Endodermal cell (in vitro differentiated cells): Measurements from ENCODE around the gene SLC4A1AP. TPM values are rescaled to one million over a fixed set of nuclear protein-coding genes. Genes with fewer than 3 reads are reported as not detected.

ENCODE experiments used
- DNase-seq: peaks from one replicate; pipeline ENCODE4 v3.0.0-alpha.2; 2017
- H3K27ac ChIP-seq: 2 replicates; pipeline ENCODE4 v1.5.1; 2013; ENCODE audit warnings: mild to moderate bottlenecking, low read depth, low read length, moderate library complexity
- H3K27me3 ChIP-seq: 2 replicates; pipeline ENCODE4 v1.6.1; 2013; ENCODE audit warnings: mild to moderate bottlenecking, low read length, moderate library complexity; ENCODE audit not compliant: insufficient read depth, control insufficient read depth, poor library complexity, severe bottlenecking
- H3K36me3 ChIP-seq: 2 replicates; pipeline ENCODE4 v1.7.0; 2013; ENCODE audit warnings: mild to moderate bottlenecking, low read length, moderate library complexity; ENCODE audit not compliant: control insufficient read depth, insufficient read depth
- H3K4me1 ChIP-seq: one replicate; pipeline ENCODE4 v1.7.0; 2013; ENCODE audit warnings: low read length; ENCODE audit not compliant: control insufficient read depth, insufficient read depth
- H3K4me3 ChIP-seq: 2 replicates; pipeline ENCODE4 v1.5.1; 2013; ENCODE audit warnings: mild to moderate bottlenecking, low read length, moderate library complexity
- H3K9ac ChIP-seq: 2 replicates; pipeline ENCODE4 v1.6.1; 2013; ENCODE audit warnings: mild to moderate bottlenecking, low read length, moderate library complexity; ENCODE audit not compliant: poor library complexity, severe bottlenecking; ENCODE audit errors: extremely low read depth
- H3K9me3 ChIP-seq: 2 replicates; pipeline ENCODE4 v1.6.1; 2013; ENCODE audit warnings: mild to moderate bottlenecking, low read length, moderate library complexity; ENCODE audit not compliant: control insufficient read depth
- H3K27ac Mint-ChIP-seq: 2 replicates; pipeline ENCODE4 v1.8.0; 2020; ENCODE audit warnings: mixed read lengths
- H3K27me3 Mint-ChIP-seq: 2 replicates; pipeline ENCODE4 v1.8.0; 2021; ENCODE audit warnings: mild to moderate bottlenecking, mixed read lengths; ENCODE audit not compliant: insufficient read depth
- H3K36me3 Mint-ChIP-seq: 2 replicates; pipeline ENCODE4 v1.8.0; 2020; ENCODE audit warnings: low read depth, mixed read lengths
- H3K4me1 Mint-ChIP-seq: 2 replicates; pipeline ENCODE4 v1.8.0; 2020; ENCODE audit warnings: mixed read lengths
- H3K4me3 Mint-ChIP-seq: 2 replicates; pipeline ENCODE4 v1.8.0; 2020; ENCODE audit warnings: mild to moderate bottlenecking, moderate library complexity, mixed read lengths
- H3K9me3 Mint-ChIP-seq: 2 replicates; pipeline ENCODE4 v1.8.0; 2020; ENCODE audit warnings: mild to moderate bottlenecking, mixed read lengths
- WGBS, 2 experiments: methylation state at CpG; one replicate each; pipeline versions ENCODE4 v1.1.5 to v1.1.7; 2013; ENCODE audit warnings: missing lambda C conversion rate in 2 of 2, mixed read lengths in 1 of 2; ENCODE audit not compliant: insufficient coverage in 1 of 2, insufficient read length in 1 of 2; 5-methylcytosine and 5-hydroxymethylcytosine counted together
- total RNA-seq, 2 donors: library from RNA; stranded (reverse); fragmentation: NEBNext Ultra II Directional in 1 of 2; extraction: Animal tissue kit (Norgen Biotek cat#: 25700) in 1 of 2; gene quantifications; 2 replicates in 1 of 2; 3 replicates in 1 of 2; pipeline ENCODE4 v1.2.1, GENCODE V29; 2021
- TF ChIP-seq, protein P1 (sequence below): fragments of 200-600 bp; sonication (generic); conservative IDR thresholded peaks from 2 replicates; pipeline ENCODE4 v1.5.0; 2021; ENCODE audit warnings: antibody characterized with exemption, mild to moderate bottlenecking

The SLC4A1AP gene
- total RNA-seq, 2 donors from 2014 or later, result 24.7 to 24.9 TPM

DNA sequence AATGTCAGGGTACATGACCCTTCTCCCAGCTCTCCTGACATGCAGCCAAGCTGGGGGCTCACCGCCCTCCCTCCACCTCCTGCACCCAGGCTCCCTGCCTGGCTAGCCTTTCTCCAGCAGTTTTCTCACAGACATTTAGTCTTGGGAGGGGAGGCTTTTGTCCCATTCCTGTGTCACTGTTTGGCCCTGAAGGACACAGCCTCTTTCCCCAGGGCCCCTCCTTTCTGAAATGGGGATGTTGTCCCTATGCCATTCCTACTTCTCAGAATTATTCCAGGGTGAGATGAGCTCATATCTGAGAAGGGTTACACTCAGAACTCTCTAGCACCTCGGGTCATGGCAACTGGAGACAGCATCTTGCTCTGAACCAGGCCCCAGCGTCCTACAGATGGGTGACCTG, 60.5 kb downstream of the SLC4A1AP start:
- H3K4me1 Mint-ChIP-seq, result peaks cover 3% of the 10 kb centered on the region
- H3K9me3 Mint-ChIP-seq, result no peaks in the 10 kb centered on the region
- TF ChIP-seq, protein P1, sequence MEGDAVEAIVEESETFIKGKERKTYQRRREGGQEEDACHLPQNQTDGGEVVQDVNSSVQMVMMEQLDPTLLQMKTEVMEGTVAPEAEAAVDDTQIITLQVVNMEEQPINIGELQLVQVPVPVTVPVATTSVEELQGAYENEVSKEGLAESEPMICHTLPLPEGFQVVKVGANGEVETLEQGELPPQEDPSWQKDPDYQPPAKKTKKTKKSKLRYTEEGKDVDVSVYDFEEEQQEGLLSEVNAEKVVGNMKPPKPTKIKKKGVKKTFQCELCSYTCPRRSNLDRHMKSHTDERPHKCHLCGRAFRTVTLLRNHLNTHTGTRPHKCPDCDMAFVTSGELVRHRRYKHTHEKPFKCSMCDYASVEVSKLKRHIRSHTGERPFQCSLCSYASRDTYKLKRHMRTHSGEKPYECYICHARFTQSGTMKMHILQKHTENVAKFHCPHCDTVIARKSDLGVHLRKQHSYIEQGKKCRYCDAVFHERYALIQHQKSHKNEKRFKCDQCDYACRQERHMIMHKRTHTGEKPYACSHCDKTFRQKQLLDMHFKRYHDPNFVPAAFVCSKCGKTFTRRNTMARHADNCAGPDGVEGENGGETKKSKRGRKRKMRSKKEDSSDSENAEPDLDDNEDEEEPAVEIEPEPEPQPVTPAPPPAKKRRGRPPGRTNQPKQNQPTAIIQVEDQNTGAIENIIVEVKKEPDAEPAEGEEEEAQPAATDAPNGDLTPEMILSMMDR, result no peak
- no peak overlapping the region for H3K9ac ChIP-seq
- no peak for DNase-seq
- peaks cover 11% of the 10 kb centered on the region for H3K27me3 Mint-ChIP-seq
- no peak overlapping the region for H3K27ac Mint-ChIP-seq
- no peaks in the 10 kb centered on the region for H3K36me3 Mint-ChIP-seq
- no peak overlapping the region for H3K4me3 Mint-ChIP-seq
- H3K4me1 ChIP-seq, result no peaks in the 10 kb centered on the region
- no peaks in the 10 kb centered on the region for H3K36me3 ChIP-seq
- no peak overlapping the region for H3K4me3 ChIP-seq
- WGBS, 2 experiments, result 84 to 100% methylated on average over 1 to 3 of the region's 3 CpGs
- no peak overlapping the region for H3K27ac ChIP-seq
- no peaks in the 10 kb centered on the region for H3K9me3 ChIP-seq
- no peaks in the 10 kb centered on the region for H3K27me3 ChIP-seq

DNA sequence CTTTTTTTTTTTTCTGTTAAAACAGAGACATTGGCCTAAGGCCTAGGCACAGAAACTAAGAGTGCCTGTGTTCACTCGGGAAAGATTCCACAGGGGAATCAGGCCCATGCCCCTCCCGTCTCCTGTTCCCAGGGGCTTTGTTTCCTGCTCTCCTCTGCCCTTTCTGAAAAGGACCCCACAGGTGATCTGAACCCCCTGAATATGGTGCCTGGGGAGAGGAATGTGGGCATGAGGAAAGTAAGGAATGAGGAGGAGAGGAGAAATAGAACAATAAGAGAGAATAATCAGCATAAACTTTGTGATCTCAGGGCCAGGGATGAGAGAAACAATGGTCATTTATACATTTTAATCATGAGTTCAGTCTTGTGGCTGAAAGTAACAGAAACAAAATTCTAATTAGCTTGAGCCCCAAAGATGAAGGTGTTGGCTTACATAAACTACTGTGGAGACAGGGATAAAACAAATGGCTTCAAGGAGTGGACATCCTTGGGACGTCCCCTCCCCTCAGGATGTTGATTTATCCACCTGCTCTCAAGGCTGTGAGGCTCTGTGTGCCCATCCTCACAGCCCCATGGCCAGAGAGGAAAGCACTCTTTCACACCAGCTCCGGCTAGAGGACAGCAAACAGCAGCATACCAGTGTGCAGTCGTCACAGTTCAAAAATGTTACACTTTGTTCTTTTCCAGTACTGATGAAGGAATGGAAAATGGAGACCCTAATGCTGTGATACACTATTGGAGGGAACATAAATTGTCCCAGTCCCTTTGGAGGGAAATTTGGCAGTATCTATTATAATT, 61.4 kb downstream of the SLC4A1AP start:
- H3K27me3 Mint-ChIP-seq, result peaks cover 6% of the 10 kb centered on the region
- Histone ChIP-seq H3K36me3 (no peaks in the 10 kb centered on the region), H3K4me3 (no peak overlapping the region), H3K27ac (no peak overlapping the region), H3K27me3 (no peaks in the 10 kb centered on the region), H3K9me3 (no peaks in the 10 kb centered on the region), H3K9ac (no peak overlapping the region), H3K4me1 (no peaks in the 10 kb centered on the region)
- TF ChIP-seq, protein P1, result no peak
- peaks cover 3% of the 10 kb centered on the region for H3K4me1 Mint-ChIP-seq
- H3K9me3 Mint-ChIP-seq, result no peaks in the 10 kb centered on the region
- no peaks in the 10 kb centered on the region for H3K36me3 Mint-ChIP-seq
- 63 to 78% methylated on average over 4 to 5 of the region's 5 CpGs for WGBS, 2 experiments
- DNase-seq, result no peak
- no peak overlapping the region for H3K4me3 Mint-ChIP-seq
- H3K27ac Mint-ChIP-seq, result no peak overlapping the region

DNA sequence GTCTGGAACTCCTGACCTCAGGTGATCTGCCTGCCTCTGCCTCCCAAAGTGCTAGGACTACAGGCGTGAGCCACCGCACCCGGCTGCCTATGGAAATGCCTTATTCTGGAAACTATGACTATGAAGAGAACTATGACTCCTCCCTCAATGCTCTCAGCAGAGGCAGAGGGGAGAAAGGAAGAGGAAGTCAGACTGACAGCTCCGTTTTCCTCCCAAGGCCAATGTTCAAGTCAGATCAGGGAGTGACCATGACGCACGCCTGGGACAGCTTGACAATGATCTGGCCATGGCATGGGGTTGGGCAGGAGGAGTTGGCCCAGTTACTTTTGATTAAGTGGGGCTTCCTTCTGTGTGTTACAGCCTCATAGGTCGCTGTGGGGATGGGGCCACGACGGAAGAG, 63.6 kb downstream of the SLC4A1AP start:
- Mint-ChIP-seq H3K27ac (no peak overlapping the region), H3K4me3 (no peak overlapping the region), H3K27me3 (peaks cover 3% of the 10 kb centered on the region), H3K9me3 (no peaks in the 10 kb centered on the region), H3K36me3 (no peaks in the 10 kb centered on the region), H3K4me1 (peaks cover 3% of the 10 kb centered on the region)
- Histone ChIP-seq H3K27ac (no peak overlapping the region), H3K27me3 (no peaks in the 10 kb centered on the region), H3K4me1 (no peaks in the 10 kb centered on the region), H3K36me3 (no peaks in the 10 kb centered on the region), H3K9ac (no peak overlapping the region), H3K9me3 (no peaks in the 10 kb centered on the region), H3K4me3 (no peak overlapping the region)
- no peak for DNase-seq
- TF ChIP-seq, protein P1, result no peak
- WGBS, 2 experiments, result 93 to 97% methylated on average over 5 to 9 of the region's 9 CpGs
